HG03442 (cell line): ENCODE results near the gene SMARCAD1.
"Not testable (repeated sequence)": the region's sequence is repeated elsewhere in the genome, so short reads cannot be mapped to it uniquely, and the experiment has no call there.

Source experiments
- ATAC-seq: cut with Tn5 transposase; IDR thresholded peaks from one replicate; pipeline ENCODE4 v1.9.1; 2021; ENCODE audit warnings: mild to moderate bottlenecking, moderate library complexity; ENCODE audit not compliant: unreplicated experiment

Gene SMARCAD1

DNA sequence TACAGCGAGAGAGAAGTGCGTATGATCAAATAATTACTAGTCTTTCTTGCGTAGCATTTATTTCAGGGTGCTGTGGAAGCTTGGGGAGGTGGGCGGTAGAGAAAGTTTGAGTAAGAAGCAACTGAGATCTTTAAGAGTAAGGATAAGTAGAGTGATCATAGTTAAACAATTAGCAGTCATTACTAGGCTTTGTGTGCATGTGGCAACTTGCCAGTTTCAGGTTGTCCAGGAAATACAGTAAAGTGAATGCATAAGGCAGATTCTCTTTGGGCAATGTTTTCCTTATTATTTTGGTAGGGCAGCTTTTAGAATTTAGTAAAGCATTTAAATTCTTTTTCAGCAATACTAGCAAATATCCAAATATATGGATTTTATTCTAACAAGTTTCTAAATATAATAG lies 78.0 kb downstream of the SMARCAD1 start:
- ATAC-seq, result no peak

DNA sequence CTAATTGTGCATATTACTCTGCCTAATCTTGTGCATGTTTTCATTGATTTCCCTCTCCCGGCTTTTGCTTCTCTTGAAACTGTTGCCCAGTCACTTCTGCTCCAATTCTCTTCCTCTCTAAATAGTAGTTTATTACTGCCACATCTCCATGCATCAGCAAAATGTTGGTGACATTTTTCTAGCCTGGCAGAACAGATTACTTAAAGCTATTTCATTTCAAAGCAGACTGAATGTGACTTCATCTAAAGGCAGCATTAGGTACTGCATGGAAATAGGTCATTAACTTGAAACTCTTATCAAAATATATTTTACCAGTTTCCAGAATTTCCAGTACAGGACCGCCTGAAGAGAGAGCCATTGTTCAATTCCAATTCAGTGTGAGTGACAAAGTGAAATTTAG lies 82.6 kb downstream of the SMARCAD1 start:
- no peak for ATAC-seq

DNA sequence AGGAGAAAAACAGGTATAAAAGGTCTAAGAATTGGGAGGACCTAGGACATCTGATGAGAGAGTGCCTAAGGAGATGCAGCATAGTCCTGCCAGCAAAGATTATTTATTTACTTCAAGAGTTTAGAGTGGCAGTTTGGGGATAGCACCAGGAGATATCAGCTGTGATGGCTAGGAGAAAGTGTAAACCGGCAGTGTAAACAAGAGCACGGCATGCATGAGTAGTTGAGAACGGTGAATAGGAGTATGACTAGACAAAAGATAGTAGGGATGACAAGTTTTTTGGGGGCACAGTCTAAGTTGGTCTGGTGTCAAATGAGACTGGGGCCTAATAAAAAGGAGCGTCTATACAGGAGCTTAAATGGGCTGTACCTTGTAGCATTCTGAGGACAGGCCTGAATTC lies 86.3 kb downstream of the SMARCAD1 start:
- not testable (repeated sequence) for ATAC-seq

DNA sequence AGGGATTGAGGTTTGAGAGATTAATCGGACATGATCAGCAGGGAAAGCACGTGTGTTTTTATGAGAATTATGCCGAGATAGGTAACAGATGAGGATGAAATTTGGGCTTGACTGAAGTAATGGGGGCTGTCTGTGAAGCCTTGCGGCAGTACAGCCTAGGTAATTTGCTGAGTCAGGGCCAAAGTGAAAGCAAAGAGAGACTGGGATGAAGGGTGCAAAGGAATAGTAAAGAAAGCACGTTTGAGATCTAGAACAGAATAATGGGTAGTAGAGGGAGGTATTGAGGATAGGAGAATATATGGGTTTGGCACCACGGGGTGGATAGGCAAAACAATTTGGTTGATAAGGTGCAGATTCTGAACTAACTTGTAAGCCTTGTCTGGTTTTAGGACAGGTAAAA lies 87.8 kb downstream of the SMARCAD1 start:
- ATAC-seq, result not testable (repeated sequence)

DNA sequence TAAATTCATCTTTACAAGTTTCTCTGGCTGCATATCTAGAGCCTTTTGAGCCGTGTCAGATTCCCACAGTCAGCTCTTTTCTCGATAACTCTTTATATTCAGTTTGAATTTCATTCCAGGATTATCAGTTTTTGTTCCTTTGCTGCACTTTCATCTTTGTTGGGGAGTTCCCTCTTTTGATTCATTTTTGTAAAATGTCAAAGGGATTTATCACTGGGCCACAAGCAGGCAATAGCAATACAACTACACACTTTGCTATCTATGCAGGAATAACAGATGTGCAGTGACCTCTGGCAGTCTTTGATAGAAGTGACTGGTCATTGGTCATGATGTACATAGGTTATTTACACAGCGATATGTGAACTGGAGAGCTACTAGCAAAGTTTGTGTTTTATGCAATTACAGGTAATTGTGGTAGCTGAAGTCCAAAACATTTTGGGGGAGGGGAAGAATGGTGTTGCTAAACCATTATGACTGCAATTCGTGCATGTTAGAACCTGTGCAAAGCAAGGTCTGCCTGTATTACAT lies 91.1 kb downstream of the SMARCAD1 start:
- no peak for ATAC-seq

DNA sequence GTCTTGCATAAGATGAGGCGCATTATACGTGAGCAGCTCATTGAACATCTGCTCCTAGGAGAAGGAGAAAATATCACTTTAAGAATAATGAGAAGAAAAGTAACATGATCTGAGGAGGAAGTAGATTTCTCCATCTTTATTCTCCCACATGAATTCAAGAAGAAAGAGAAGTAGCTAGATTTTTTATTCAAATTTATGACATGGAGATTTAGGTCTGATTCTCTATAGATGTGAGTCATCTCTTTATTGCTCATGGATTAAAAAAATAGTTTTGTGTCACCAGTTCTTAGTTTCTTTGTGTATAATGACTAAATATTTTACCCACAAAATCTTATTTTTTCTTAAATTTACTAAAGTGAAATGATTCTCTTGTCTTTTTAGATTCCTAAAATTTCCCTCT lies 94.5 kb downstream of the SMARCAD1 start:
- ATAC-seq, result no peak

DNA sequence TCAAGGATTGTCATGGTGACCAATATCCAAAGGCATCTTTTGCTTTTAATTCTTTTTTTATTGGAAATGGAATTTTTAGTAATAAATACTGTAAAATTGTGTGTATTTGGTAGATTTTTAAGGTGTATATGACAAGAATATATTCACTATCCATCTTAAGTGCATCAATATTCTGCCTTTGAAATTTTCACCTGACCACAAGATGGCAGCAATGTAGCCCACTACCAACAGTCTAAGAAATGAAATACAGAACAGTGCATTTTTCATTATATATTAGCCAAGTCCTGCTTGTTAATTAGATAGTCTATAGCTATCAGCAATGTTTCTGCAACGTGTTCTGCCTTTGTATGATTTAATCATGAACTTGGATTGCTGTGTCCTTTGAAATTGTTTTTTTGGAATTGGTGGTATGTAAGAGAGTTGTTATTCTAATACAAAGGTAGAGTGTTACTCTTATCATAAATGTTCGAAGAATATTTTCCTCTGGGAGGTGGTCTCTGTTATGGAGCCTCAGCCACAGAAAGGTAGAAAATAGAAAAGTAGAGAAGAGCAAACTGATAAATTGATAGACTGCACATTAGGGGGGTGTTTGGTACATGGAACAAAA lies 96.8 kb downstream of the SMARCAD1 start:
- ATAC-seq, result peak; percentile 65

DNA sequence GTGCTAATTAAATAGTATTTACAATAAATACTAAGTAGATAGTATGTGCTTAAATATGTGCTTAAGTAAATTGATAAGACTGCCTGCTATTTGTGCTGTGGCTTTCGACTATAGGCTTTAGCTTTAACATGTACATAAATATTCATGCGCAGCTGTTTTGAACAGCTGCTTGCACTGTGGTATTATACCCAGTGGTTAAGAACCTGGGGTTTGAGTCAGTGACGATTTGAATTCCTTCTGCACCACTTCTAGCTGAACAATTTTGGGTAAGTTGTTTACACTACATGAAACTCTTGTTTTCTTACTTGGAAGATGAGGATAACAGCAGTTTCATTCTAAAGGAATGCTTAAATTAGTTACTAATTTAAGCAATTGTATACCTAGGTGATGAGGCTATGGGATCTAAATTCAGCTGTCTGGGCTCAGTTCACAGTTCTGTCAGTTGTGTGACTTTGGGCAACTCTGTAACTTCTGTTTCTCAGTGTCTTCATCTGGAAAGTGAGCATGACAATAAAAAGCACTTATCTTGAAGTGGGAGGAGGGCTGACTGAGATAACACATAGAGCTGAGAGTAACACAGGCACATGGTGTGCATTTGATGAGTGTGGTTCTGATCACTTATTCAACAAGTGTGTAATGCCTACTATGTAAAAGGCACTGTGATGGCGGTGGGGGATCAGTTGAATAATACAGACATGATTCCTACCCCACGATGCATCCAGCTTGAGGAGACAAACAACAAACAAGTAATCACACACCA lies 98.0 kb downstream of the SMARCAD1 start:
- ATAC-seq, result no peak

DNA sequence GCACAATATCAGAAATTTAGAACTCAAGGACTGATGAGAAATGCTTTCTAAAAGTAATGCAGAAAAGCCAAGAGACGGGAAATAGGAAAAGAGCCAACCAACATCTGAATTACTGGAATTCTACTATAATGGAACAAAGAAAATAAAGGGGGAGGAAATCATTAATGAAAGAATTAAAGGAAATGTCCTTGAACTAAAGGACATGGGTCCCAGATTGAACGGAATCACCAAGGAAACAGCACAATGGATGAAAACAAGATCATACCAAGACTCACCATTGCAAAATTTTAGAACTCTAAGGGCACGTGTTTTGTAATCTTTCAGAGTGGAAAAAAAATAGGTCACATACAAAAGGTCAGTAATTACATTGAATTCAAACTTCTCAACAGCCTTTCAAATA lies 99.0 kb downstream of the SMARCAD1 start:
- ATAC-seq, result no peak

DNA sequence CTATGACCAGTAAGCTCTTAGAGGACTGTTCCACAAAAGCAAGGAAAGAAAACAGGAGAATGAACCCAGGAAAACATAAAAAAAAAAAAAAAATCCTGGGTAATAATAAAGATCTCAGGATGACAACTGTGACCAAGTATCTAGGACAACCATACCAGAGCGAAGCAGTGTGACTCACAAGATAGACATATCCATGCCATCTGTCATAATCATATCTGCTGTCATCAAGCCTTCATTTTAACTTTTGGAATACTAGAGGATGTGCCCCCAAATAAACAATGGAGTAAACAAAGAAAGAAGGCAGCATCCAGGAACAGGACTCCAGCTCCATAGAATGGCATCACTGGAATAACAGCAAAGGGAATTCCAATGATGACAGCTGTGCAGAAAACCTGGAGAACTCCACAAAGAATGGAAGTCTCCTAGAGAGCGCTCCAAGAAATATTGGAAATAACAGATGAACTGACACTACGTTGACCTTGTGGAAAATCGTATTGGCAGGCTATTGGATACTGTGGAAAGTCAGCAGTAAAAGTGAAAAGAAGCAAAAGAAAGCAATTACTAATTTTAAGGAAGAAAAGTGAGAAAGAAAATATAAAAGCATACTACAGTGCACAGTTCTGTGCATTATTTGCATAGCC lies 99.7 kb downstream of the SMARCAD1 start:
- ATAC-seq, result no peak

DNA sequence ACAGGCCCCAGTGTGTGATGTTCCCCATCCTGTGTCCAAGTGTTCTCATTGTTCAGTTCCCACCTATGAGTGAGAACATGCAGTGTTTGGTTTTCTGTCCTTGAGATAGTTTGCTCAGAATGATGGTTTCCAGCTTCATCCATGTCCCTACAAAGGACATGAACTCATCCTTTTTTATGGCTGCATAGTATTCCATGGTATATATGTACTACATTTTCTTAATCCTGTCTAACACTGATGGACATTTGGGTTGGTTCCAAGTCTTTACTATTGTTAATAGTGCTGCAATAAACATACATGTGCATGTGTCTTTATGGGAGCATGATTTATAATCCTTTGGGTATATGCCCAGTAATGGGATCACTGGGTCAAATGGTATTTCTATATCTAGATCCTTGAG lies 112.3 kb downstream of the SMARCAD1 start:
- ATAC-seq, result not testable (repeated sequence)

DNA sequence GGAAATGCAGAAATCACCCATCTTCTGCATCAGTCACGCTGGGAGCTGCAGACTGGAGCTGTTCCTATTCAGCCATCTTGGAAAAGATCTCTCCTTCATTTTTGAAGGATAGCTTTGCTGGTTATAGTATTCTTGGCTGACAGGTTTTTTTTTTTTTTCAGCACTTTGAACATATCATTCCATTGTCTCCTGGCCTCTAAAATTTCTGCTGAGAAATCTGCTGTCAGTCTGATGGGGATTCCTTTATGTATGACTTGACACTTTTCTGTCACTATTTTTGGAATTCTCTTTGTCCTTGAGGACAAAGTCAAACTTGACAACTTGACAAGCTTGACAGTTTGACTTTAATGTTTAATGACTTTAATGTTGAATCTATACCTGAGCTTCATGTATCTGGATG lies 118.2 kb downstream of the SMARCAD1 start:
- no peak for ATAC-seq

DNA sequence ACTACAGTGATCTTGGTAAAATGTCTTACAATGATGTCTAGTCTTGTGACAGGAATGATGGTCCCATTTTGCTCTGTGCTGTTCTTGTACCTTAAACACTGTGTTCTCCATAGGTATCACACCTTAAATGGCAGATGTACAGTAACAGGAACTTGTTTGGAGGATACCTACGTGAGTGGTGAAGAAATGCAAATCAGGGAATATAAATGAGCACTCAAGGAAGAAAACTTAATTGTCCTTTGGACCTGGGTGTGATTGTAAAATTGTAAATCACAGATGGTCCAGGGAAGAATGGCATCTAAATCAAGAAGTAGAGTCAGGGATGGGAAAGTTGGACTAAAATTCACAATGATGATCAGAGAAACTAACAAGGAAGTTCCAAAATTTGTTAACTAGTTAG lies 122.3 kb downstream of the SMARCAD1 start:
- no peak for ATAC-seq

DNA sequence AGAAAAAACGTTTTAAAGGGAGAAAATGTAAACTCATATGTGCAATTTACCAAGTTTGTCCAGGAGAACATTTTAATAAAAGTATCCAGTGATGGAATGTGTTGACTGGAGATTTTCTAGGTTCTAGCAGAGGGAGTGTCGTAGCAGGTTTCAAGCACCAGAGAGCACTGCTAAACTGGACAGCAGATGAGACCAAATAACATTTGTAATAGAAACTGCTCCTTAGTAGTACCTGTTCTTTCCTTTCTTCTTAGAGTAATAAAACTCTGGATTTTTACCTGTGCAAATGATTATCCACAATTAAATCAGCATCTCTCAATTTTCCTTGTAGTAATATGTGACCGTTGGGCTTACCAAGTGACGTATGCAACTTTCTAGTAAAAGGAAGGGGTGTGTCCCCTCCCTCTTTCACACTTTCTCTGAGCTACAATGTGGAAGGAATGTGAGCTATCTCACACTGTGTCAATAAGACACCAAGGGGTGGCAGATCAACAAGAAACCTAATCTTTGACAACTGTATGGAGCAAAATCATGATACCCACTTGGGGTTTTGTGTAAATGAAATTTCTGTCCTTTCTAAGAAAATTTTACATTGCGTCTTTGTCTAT lies 125.4 kb downstream of the SMARCAD1 start:
- ATAC-seq, result no peak

DNA sequence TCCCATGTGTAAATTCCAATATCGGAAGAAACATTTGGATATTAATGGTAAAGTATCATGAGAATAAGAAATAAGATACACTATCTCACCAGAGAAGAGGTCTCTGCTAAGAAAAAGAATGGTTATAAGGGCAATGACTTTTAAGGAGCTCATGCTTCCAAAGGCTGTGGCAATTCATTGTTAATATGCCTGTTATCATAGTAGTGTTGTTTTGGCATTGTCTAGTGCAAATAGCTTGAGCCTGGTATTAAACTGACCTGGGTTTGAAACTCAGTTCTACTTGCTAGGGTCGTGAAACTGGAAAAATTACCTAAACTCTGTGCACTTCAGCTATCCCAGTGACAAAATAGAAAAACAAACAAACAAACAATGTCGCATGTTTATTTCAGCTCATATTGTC lies 126.2 kb downstream of the SMARCAD1 start:
- ATAC-seq, result no peak

DNA sequence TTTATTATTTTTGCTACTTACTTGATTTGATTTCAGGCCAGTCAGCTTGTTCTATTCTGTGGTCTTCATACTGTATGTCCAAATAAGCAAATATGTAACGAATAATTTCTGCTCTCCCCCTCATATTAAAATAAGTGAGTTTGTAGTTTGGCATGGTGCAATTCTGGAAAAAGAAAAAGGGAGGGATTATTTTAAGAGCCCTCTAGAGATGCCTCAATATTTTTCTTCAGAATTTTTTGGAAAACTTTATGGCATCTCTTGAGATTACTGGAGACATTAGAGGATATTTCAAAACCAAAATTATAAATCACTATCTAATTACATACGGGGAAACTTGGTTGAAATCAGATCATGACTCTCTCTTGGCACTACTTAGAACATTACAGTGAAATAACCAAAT lies 126.8 kb downstream of the SMARCAD1 start:
- no peak for ATAC-seq

DNA sequence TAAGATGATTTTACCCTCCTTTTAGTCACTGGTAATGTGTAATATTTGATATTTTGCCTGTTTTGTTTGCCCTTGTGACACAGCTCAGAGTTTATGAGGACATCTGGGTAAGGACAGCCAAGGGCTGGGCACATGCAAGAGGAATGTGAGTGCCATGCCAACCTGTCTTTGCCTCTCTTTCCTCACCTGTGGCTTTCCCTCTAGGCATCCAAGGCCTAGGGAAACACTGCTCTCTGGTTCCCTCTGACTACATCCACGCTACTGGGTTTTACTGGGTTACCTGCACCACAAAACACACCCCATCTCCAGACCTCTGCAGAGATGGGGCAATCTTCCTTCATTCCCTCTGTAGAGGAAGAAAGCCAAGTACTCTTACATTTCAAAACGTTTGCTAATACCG lies 127.3 kb downstream of the SMARCAD1 start:
- ATAC-seq, result no peak

DNA sequence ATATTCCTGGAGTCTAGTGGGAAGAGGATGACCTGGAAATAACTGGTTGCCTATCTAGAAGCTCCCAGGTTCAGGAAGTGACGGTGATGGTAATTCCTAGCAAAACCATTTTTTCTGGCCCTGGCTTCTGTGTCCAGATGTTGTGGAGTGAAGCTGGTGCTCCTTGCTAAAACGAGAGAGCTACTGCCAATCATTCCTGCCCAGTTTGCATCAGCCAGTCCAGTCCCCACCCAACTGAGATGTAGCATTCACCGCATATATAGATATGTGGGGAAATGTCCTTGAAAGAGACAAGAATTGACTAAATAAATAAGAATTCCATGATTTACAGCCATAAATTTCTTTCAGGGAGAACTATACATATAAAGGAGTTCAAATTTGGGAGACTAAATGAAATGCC lies 128.6 kb downstream of the SMARCAD1 start:
- ATAC-seq, result no peak

DNA sequence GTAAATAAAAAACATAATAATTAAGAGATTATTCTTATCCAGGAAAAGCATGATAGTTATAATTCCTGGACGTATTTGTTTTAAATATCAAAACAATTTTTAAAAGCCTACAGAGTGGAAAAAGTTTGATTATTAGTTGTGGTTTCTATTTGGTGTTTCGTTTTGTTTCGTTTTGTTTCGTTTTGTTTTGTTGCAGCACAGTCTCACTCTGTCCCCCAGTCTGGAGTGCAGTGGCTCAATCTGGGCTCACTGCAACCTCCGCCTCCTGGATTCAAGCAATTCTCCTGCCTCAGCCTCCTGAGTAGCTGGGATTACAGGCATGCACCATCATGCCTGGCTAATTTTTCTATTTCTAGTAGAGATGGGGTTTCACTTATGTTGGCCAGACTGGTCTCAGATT lies 129.1 kb downstream of the SMARCAD1 start:
- ATAC-seq, result not testable (repeated sequence)

DNA sequence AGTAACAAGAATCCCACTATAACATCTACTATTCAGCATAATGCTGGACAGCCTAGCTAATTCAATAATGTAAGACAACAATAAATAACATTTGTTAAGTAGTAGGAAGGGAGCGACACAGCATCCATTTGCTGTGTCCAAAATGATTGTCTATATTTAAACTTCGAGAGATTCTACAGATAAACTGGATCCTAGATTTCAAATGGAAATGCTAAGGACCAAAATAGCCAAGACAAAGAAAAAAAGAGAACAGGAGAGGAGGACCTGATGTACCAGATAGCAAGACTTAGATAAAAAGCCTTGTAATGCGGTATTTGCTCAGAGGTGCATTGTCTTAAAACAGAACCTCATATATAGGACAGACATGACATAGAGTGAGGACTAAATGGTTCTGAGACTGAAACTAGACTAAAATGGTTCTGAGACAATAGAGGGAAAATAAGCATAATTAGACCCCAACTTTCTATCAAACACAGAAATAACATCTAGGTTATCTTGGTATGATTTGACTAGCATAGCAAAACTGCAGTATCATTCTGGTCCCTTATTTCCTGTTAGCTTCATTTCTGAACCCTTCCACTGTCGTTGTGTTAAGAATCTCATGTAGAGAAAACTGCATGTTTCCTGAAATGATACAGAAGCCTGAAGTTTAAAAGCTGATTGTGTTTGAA lies 131.2 kb downstream of the SMARCAD1 start:
- ATAC-seq, result peak; percentile 61

DNA sequence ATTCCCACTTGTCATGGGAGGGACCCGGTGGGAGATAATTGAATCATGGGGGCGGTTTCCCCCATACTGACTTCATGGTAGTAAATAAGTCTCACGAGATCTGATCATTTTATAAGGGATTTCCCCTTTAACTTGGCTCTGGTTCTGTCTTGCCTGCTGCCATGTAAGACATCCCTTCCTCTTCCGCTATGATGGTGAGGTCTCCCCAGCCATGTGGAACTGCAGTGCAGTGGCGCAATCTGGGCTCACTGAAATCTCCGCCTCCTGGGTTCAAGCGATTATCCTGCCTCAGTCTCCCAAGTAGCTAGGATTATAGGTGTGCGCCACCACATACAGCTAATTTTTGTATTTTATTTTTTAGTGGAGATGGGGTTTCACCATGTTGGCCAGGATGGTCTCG lies 132.1 kb downstream of the SMARCAD1 start:
- no peak for ATAC-seq
